Right ventricle myocardium superior (tissue), 1 donor: ENCODE measurements around the gene TTBK2. TPM values are rescaled to one million over a fixed set of nuclear protein-coding genes. Genes with fewer than 3 reads are reported as not detected.

Experiments used
- total RNA-seq: library from RNA; stranded (reverse); fragmentation: NEBNext Ultra II Directional; extraction: Animal tissue kit (Norgen Biotek cat#: 25700); gene quantifications from one replicate; pipeline ENCODE4 v1.2.1, GENCODE V29; 2021
- donor health status: DM: no; HTN: yes; CAD: no; lungs with severe emphysema.

Gene TTBK2
- total RNA-seq, 1 donor from 2014 or later, result 22.4 TPM

Other genes with a start within 250 kb of the TTBK2 start
- gene CDAN1, start 183.7 kb downstream of the TTBK2 start, total RNA-seq, result 6.3 TPM
- gene UBR1, start 185.3 kb upstream of the TTBK2 start, total RNA-seq, result 19.5 TPM
- gene TMEM62, start 212.8 kb upstream of the TTBK2 start, total RNA-seq, result 9.4 TPM